Tibial nerve (tissue), 4 donors: Measurements from ENCODE around the gene PORCN. TPM values are rescaled to one million over a fixed set of nuclear protein-coding genes. Genes with fewer than 3 reads are reported as not detected.

ENCODE experiments used
- DNase-seq, 2 donors: peaks; one replicate each; pipeline ENCODE4 v3.0.0-alpha.2; 2019; ENCODE audit warnings: low spot score in 2 of 2
- H3K27ac ChIP-seq, 4 donors: fragments of 200-600 bp; sonication (generic) in 3 of 4; one replicate each; pipeline ENCODE4 v1.5.1; 2017 to 2019; ENCODE audit warnings: mild to moderate bottlenecking in 1 of 4
- H3K27me3 ChIP-seq, 2 donors: fragments of 200-600 bp; sonication (generic) in 1 of 2; one replicate each; pipeline versions ENCODE4 v1.5.1 to v1.6.0; 2017 to 2019
- H3K36me3 ChIP-seq, 3 donors: fragments of 200-600 bp; sonication (generic); one replicate each; pipeline ENCODE4 v1.5.1; 2018 to 2019
- H3K4me1 ChIP-seq, 4 donors: fragments of 200-600 bp; sonication (generic) in 3 of 4; one replicate each; pipeline ENCODE4 v1.5.1; 2017 to 2019
- H3K4me3 ChIP-seq, 4 donors: fragments of 200-600 bp; sonication (generic) in 3 of 4; one replicate each; pipeline ENCODE4 v1.5.1; 2017 to 2019; ENCODE audit warnings: mild to moderate bottlenecking in 1 of 4, moderate library complexity in 1 of 4
- H3K9me3 ChIP-seq, 4 donors: fragments of 200-600 bp; sonication (generic) in 3 of 4; one replicate each; pipeline ENCODE4 v1.5.1; 2017 to 2019
- CTCF ChIP-seq, 5 experiments: fragments of 200-600 bp in 3 of 5; fragments of 450-650 bp in 2 of 5; sonication (generic) in 3 of 5; IDR thresholded peaks; one replicate each; pipeline ENCODE4 v1.5.1; 2016 to 2019; ENCODE audit warnings: antibody characterized with exemption in 5 of 5, mild to moderate bottlenecking in 3 of 5, moderate library complexity in 2 of 5
- EP300 ChIP-seq, 2 donors: sonication (generic); formaldehyde crosslinking; IDR thresholded peaks; one replicate each; pipeline ENCODE4 v1.6.1; 2017; ENCODE audit warnings: antibody characterized with exemption in 2 of 2, mild to moderate bottlenecking in 1 of 2
- POLR2A ChIP-seq, 2 donors: fragments of 450-650 bp; IDR thresholded peaks; one replicate each; pipeline ENCODE4 v1.6.1; 2017; ENCODE audit warnings: antibody characterized with exemption in 2 of 2, mild to moderate bottlenecking in 2 of 2, moderate library complexity in 2 of 2
- WGBS, 2 donors: methylation state at CpG; one replicate each; pipeline ENCODE4 v1.1.5; 2018; 5-methylcytosine and 5-hydroxymethylcytosine counted together
- total RNA-seq, 4 donors: library from RNA; depleted of rRNA; stranded (reverse); fragments of >200 nt; gene quantifications; one replicate each; pipeline ENCODE4 v1.1.0, GENCODE V29; 2016

Gene PORCN
- total RNA-seq, 4 donors from 2014 or later = 8.8 to 19.8 (median 16.1) TPM

- H3K27me3 ChIP-seq = no peaks in the 10 kb centered on the region
- no peaks in the 10 kb centered on the region for H3K9me3 ChIP-seq
- no peak overlapping the region for H3K4me3 ChIP-seq
- TF ChIP-seq POLR2A (IDR thresholded peaks at IDR 0.05) = no peak
- no peak for TF ChIP-seq EP300 (IDR thresholded peaks at IDR 0.05)
- no peak for TF ChIP-seq CTCF (IDR thresholded peaks at IDR 0.05)
- 69 to 90% methylated on average over 2 to 5 of the region's 5 CpGs for WGBS, 2 donors
- no peak for DNase-seq
- H3K4me1 ChIP-seq = peaks cover 0 to 24% (median 0%) of the 10 kb centered on the region in 4 donors
- no peak overlapping the region for H3K27ac ChIP-seq
- H3K36me3 ChIP-seq = peaks cover 0 to 54% (median 0%) of the 10 kb centered on the region in 3 donors
These were observed 30.0 kb upstream of the PORCN start for GRCh38 chrX:48478806-48479205.

- Histone ChIP-seq H3K4me3 (no peak overlapping the region), H3K4me1 (peaks cover 0 to 15% (median 0%) of the 10 kb centered on the region in 4 donors), H3K27ac (no peak overlapping the region), H3K36me3 (peaks cover 0 to 67% (median 0%) of the 10 kb centered on the region in 3 donors), H3K27me3 (no peaks in the 10 kb centered on the region), H3K9me3 (no peaks in the 10 kb centered on the region)
- TF ChIP-seq EP300 (IDR thresholded peaks at IDR 0.05) (no peak), POLR2A (IDR thresholded peaks at IDR 0.05) (no peak), CTCF (IDR thresholded peaks at IDR 0.05) (no peak)
- 82 to 89% methylated on average over 3 of the region's 3 CpGs for WGBS, 2 donors
- no peak for DNase-seq
These were observed 28.6 kb upstream of the PORCN start for GRCh38 chrX:48480142-48480541.

- Histone ChIP-seq H3K27ac (no peak overlapping the region), H3K4me3 (no peak overlapping the region), H3K9me3 (no peaks in the 10 kb centered on the region), H3K36me3 (peaks cover 0 to 68% (median 0%) of the 10 kb centered on the region in 3 donors), H3K27me3 (no peaks in the 10 kb centered on the region), H3K4me1 (peaks cover 0 to 11% (median 0%) of the 10 kb centered on the region in 4 donors)
- DNase-seq = no peak
- TF ChIP-seq EP300 (IDR thresholded peaks at IDR 0.05) (no peak), CTCF (IDR thresholded peaks at IDR 0.05) (no peak), POLR2A (IDR thresholded peaks at IDR 0.05) (no peak)
- 86 to 87% methylated on average over 3 of the region's 3 CpGs for WGBS, 2 donors
These were observed 28.2 kb upstream of the PORCN start for GRCh38 chrX:48480583-48480982.

GRCh38 chrX:48482526-48482925 is 26.3 kb upstream of the PORCN start:
- peaks cover 0 to 3% (median 0%) of the 10 kb centered on the region in 4 donors for H3K4me1 ChIP-seq
- no peaks in the 10 kb centered on the region for H3K27me3 ChIP-seq
- no peak overlapping the region for H3K27ac ChIP-seq
- TF ChIP-seq CTCF (IDR thresholded peaks at IDR 0.05) = no peak
- no peak for TF ChIP-seq POLR2A (IDR thresholded peaks at IDR 0.05)
- no peak for TF ChIP-seq EP300 (IDR thresholded peaks at IDR 0.05)
- WGBS, 2 donors = 38 to 61% methylated on average over 4 to 7 of the region's 7 CpGs
- no peak overlapping the region for H3K4me3 ChIP-seq
- H3K36me3 ChIP-seq = peaks cover 0 to 76% (median 0%) of the 10 kb centered on the region in 3 donors
- H3K9me3 ChIP-seq = no peaks in the 10 kb centered on the region
- DNase-seq = no peak

GRCh38 chrX:48487362-48487798 is 21.4 kb upstream of the PORCN start:
- Histone ChIP-seq H3K4me1 (no peaks in the 10 kb centered on the region), H3K4me3 (no peak overlapping the region), H3K27ac (no peak overlapping the region), H3K9me3 (no peaks in the 10 kb centered on the region), H3K27me3 (no peaks in the 10 kb centered on the region), H3K36me3 (peaks cover 0 to 36% (median 0%) of the 10 kb centered on the region in 3 donors)
- TF ChIP-seq CTCF (IDR thresholded peaks at IDR 0.05) = no peak
- no peak for TF ChIP-seq EP300 (IDR thresholded peaks at IDR 0.05)
- no peak for TF ChIP-seq POLR2A (IDR thresholded peaks at IDR 0.05)
- no peak for DNase-seq
- 75 to 82% methylated on average over 8 to 10 of the region's 10 CpGs for WGBS, 2 donors
